GM19351 (cell line): ENCODE results near the gene MYDGF.

Experiments
- ATAC-seq: cut with Tn5 transposase; IDR thresholded peaks from one replicate; pipeline ENCODE4 v1.9.1; 2021; ENCODE audit warnings: mild to moderate bottlenecking, moderate library complexity; ENCODE audit not compliant: unreplicated experiment

Gene MYDGF

GRCh38 chr19:4676955-4677731, 7.0 kb upstream of the MYDGF start:
- no peak for ATAC-seq

- no peak for ATAC-seq
These were observed 5.2 kb upstream of the MYDGF start for GRCh38 chr19:4675346-4675745.

DNA sequence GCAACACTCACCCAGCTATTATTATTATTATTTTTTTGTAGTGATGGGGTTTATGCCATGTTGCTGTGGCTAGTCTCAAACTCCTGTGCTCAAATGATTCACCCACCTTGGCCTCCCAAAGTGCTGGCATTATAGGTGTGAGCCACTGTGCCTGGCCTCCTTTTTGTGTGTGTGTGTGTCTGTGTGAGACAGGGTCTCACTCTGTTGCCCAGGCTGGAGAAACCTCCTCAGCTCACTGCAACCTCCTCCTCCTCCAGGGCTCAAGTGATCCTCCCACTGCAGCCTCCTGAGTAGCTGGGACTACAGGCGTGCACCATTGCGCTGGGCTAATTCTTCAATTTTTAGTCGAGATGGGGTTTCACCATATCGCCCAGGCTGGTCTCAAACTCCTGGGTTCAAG, 3.6 kb upstream of the MYDGF start:
- no peak for ATAC-seq

DNA sequence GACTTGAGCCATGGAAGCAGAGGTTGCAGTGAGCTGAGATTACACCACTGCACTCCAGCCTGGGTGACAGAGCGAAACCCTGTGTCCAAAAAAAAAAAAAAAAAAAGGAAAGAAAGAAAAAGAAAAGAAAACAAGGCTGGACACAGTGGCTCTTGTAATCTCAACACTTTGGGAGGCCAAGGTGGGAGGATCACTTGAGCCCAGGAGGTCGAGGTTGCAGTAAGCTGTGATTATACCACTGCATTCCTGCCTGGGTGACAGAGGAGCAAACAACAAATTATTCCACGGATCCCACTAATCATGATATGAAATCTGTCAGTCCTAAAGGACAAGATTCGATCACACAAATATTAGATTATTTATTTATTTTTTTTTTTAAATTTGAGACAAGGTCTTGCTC, 3.1 kb upstream of the MYDGF start:
- no peak for ATAC-seq

DNA sequence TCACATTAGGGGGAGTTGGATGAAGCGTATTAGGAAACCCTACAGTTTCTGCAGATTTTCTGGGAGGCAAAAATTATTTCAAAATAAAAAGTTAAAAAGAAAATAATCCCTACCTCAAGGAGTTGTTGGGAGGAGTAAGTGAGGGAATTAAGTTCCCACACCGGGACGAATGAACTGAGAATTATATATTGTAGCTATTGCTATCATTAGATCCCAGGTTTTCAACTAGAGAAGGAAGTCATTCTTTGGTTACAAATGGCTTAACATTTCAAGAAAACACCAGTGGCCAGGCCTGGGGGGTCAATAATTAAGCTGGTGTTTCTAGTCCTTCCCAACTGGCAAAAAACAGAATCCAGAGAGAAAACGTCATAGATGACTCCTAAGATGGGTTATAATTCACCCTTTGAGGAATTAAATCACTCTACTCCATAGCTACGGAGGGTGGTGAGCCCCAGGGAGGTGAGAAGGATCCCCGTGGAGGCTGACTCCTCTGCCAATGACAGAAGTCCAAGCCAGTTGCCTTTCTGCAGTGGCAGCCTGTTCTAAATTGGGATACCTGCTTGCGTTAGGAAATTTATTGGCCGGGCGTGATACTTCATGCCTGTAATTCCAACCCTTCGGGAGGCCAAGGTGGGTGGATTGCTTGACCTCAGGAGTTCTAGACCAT, 1.2 kb upstream of the MYDGF start:
- no peak for ATAC-seq

GRCh38 chr19:4664642-4665041, 5.5 kb downstream of the MYDGF start:
- no peak for ATAC-seq

- no peak for ATAC-seq
These were observed 7.3 kb downstream of the MYDGF start for GRCh38 chr19:4662812-4663211.

GRCh38 chr19:4662020-4662695, 8.0 kb downstream of the MYDGF start:
- ATAC-seq, result no peak

GRCh38 chr19:4660993-4661392, 9.1 kb downstream of the MYDGF start:
- no peak for ATAC-seq

- no peak for ATAC-seq
These were observed 9.9 kb downstream of the MYDGF start for GRCh38 chr19:4660181-4660791.

- ATAC-seq, result no peak
These were observed 12.3 kb downstream of the MYDGF start for GRCh38 chr19:4657835-4658234.

- no peak for ATAC-seq
These were observed 12.9 kb downstream of the MYDGF start for GRCh38 chr19:4657262-4657661.

DNA sequence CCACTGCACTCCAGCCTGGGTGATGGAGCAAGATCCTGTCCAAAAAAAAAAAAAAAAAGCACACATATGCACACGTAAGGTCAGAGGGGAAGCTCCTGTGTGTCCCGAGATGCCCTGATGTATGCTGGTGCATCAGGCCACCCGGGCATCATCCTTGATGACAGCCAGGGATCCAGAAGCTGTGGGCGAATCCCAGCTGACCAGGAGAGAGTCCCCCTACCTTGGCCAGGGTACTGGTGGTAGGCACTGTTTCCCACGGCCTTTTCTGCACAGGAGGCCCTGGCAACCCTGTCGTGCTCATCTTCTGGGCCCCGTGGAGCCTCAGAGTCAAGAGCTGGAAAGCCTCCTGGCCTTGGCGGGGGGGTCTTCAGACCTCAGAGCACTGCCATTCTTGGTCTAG, 14.0 kb downstream of the MYDGF start:
- ATAC-seq, result no peak

GRCh38 chr19:4654437-4655361, 15.4 kb downstream of the MYDGF start:
- ATAC-seq, result no peak

DNA sequence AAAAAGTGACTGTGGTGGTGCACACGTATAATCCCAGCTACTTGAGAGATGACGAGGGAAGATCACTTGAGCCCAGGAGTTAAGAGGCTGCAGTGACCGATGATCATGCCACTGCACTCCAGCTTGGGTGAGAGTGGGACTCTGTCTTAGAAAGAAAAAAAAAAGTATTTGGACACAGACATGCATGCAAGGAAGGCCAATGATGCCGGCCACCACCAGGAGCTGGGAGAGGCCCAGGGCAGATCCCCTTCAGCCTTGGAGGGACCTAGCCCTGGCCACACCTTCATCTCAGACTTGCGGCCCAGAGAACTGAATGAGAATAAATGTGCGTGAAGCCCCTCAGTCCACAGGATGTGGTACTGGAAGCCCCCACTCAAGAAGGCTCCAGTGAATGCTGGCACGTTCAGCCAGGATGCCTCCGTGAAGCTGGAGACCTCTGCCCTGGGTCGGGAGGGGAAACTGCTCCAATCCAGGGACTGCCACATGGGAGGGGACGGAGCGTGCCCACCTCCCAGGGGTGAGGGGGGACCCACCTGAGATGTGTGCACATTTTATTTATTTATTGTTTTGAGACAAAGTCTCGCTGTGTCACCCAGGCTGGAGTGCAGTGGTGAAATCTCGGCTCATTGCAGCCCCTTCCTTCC, 16.2 kb downstream of the MYDGF start:
- no peak for ATAC-seq

DNA sequence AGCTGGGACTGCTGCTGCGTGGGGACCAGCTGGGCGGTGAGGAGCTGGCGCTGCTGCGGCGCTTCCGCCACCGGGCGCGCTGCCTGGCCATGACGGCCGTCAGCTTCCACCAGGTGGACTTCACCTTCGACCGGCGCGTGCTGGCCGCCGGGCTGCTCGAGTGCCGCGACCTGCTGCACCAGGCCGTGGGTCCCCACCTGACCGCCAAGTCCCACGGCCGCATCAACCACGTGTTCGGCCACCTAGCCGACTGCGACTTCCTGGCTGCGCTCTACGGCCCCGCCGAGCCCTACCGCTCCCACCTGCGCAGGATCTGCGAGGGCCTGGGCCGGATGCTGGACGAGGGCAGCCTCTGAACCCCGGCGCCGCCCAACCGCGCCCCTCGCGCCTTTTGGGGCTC, 18.1 kb downstream of the MYDGF start:
- no peak for ATAC-seq

GRCh38 chr19:4650159-4650558, 20.0 kb downstream of the MYDGF start:
- no peak for ATAC-seq

- no peak for ATAC-seq
These were observed 20.6 kb downstream of the MYDGF start for GRCh38 chr19:4649392-4650047.
